ENCODE results near the gene RAB28.
"Not testable (repeated sequence)": the region's sequence is repeated elsewhere in the genome, so short reads cannot be mapped to it uniquely, and the experiment has no call there.

The RAB28 gene

GRCh38 chr4:13449590-13449989 is 34.5 kb downstream of the RAB28 start:
- DNase-seq (ENCODE audit: low read depth), result no peak

DNA sequence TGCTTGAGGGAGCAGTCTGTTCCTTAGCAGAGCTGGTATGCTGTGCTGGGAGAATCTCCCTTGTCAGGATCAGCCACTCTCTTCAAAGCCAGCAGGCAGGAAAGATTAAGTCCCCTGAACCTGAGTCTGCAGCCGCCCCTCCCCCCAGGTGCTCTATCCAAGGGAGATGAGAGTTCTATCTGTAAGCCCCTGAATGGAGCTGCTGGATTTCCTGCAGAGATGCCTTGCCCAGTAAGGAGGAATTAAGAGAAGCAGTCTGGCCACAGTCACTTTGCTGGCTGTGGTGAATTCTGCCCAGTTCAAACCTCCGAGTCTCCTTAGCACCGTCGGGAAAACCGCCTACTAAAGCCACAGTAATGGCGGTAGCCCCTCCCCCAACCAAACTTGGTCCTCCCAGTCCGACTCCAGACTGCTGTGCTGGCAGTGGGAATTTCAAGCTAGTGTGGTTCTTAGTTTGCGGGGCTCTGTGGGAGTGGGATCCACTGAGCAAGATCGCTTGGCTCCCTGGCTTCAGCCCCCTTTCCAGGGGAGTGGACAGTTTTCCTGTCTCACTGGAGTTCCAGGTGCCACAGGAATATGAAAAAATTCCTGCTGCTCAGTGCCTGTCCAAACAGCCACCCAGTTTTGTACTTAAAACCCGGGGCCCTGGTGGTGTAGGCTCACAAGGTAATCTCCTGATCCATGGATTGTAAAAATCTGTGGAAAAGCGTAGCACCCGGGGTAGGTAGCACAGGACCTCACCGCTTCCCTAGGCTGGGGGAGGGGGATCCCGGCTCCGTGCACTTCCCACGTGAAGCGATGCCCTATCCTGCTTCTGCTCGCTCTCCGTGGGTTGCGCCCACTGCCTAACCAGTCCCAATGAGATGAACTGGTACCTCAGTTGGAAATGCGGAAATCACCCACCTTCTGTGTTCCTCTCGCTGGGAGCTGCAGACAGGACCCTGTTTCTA is 38.0 kb downstream of the RAB28 start:
- no peak for DNase-seq (ENCODE audit: low read depth)

DNA sequence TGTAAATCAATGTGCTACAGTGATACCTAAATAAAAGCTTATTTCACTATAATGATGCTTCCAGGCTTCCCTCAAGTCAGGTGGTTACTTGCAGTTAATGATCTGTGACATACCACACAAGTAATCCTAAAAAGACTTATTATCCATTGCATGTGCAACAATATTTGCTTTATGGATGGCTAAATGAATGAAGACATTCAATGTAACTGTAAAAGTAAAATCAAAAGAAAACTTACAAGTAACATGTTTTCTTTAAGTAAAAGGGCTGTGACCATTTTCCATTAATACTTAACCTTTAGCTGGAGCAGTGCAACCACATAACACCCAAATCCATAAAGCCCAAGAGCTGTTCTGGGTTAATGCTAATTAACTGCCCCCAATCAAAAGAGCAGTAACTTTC is 42.6 kb downstream of the RAB28 start:
- DNase-seq (ENCODE audit: low read depth), result no peak

GRCh38 chr4:13436962-13437361 is 47.2 kb downstream of the RAB28 start:
- DNase-seq (ENCODE audit: low read depth), result no peak

DNA sequence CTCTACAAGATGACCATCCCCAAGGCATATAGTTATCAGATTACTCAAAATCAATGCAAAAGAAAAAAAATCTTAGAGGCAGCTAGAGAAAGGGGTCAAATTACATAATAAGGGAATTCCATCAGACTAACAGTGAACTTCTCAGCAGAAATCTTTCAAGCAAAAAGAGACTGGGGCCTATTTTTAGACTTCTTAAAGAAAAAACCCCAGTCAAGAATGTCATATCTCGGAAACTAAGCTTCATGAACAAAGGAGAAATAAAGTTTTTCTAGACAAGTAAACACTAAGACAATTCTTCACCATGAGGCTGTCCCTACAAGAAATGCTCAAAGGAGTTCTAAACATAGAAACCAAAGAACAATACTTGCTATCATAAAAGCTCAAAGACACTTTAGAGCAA is 51.7 kb downstream of the RAB28 start:
- no peak for DNase-seq (ENCODE audit: low read depth)

DNA sequence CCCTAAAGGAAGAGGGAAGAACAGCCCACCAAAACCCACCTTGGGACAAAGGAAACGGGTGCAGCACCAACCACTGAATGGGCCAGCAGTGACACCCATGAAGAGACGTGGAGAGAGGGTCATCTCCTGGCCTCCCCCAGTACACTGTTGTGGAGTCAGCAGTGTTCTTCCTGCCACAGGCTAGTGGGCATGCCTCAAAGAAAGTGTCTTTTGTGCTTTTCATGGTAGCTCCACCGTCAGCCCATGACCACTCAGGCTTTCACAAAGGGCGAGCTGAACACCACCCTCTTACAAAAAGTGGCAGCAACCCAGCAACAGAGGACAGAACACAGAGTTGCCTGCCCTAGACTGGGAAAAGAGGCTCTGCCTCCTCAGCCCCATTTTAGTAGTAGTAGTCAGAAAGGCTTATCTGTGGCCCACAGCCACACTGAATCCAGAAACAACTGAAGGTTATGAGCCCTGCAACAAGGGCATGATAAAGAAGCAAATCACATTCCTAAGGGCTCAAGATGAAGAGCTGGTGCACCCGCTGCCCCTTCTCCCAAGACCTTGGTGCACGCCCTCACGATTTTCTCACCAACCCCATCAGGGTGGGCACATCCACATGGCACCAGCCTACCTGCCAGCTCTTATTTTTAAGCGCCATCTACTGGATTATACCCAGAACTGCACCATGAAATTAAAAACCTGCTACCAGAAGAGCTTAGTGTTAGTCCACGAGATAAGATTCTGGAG is 53.1 kb downstream of the RAB28 start:
- DNase-seq (ENCODE audit: low read depth), result no peak

DNA sequence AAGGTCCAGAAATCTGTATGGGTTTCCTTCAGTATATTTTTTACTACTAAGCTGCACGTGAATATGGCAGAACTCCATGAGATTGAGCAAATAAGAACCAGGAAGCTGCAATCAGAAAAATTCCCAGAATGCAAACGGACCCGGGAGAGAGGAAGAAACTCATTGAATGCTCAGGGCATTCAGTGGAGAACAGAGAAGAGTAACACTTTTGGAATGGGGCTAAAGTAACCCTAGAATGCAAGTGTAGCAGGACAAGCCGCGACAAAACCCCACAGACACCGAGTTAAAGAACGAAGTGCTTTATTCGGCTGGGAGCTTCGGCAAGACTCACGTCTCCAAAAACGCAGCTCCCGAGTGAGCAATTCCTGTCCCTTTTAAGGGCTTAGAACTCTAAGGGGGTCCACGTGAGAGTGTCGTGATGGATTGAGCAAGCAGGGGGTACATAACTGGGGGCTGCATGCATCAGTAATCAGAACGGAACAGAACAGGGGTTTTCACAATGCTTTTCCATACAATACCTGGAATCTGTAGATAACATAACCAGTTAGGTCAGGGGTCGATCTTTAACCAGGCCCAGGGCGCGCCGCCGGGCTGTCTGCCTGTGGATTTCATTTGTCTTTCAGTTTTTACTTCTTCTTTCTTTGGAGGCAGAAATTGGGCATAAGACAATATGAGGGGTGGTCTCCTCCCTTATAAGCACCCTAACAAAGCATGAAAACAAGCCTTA is 56.4 kb downstream of the RAB28 start:
- no peak for DNase-seq (ENCODE audit: low read depth)

- DNase-seq (ENCODE audit: low read depth), result no peak
These were observed 68.9 kb downstream of the RAB28 start for GRCh38 chr4:13415068-13415785.

GRCh38 chr4:13413729-13414437 is 70.3 kb downstream of the RAB28 start:
- no peak for DNase-seq (ENCODE audit: low read depth)

GRCh38 chr4:13411942-13412341 is 72.2 kb downstream of the RAB28 start:
- DNase-seq (ENCODE audit: low read depth), result no peak

- no peak for DNase-seq (ENCODE audit: low read depth)
These were observed 74.8 kb downstream of the RAB28 start for GRCh38 chr4:13409324-13409723.

- DNase-seq (ENCODE audit: low read depth), result not testable (repeated sequence)
These were observed 78.0 kb downstream of the RAB28 start for GRCh38 chr4:13406156-13406555.

DNA sequence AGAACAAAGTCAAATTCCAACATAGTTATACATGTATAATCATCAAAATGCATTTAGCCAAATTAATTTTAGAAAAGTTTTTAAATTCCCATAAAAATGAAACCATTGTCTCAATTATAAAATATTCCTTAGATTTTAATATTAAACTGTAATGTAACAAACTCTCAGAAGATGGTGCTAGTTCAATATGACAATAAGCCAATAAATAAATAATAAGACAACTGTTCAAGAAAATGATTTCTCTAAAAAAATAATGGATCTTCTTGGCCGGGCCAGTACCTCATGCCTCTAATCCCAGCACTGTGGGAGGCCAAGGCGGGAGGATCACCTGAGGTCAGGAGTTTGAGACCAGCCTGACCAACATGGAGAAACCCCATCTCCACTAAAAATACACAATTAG is 80.3 kb downstream of the RAB28 start:
- no peak for DNase-seq (ENCODE audit: low read depth)

GRCh38 chr4:13403326-13403725 is 80.8 kb downstream of the RAB28 start:
- DNase-seq (ENCODE audit: low read depth), result no peak

- DNase-seq (ENCODE audit: low read depth), result peak; percentile 5
These were observed 84.9 kb downstream of the RAB28 start for GRCh38 chr4:13399257-13399656.

GRCh38 chr4:13396161-13396560 is 88.0 kb downstream of the RAB28 start:
- no peak for DNase-seq (ENCODE audit: low read depth)

GRCh38 chr4:13389901-13390300 is 94.2 kb downstream of the RAB28 start:
- DNase-seq (ENCODE audit: low read depth), result not testable (repeated sequence)

DNA sequence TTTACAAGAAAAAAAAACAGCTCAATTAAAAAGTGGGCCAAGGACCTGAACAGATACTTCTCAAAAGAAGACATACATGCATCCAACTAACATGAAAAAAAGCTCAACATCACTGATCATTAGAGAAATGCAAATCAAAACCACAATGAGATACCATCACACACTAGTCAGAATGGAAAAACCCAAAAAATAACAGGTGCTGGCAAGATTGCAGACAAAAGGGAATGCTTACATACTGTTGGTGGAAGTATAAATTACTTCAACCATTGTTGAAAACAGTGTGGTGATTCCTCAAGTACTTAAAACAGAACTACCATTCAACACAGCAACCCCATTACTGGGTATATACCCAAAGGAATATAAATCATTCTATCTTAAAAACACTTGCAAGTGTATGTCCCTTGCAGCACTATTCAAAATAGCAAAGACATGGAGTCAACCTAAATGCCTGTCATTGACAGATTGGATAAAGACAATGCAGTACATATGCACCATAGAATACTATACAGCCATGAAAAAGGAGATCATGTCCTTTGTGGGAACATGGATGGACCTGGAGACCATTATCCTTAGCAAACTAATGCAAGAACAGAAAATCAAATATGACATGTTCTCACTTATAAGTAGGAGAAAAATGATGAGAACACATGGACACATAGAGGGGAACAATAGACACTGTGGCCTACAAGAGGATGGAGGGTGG is 97.6 kb downstream of the RAB28 start:
- DNase-seq (ENCODE audit: low read depth), result no peak

- DNase-seq (ENCODE audit: low read depth), result no peak
These were observed 100.1 kb downstream of the RAB28 start for GRCh38 chr4:13384055-13384454.

GRCh38 chr4:13378973-13379759 is 105.0 kb downstream of the RAB28 start:
- DNase-seq (ENCODE audit: low read depth), result no peak

All from GM04503 (cell line).